ENCODE data around the gene RCBTB1. TPM values are rescaled to one million over a fixed set of nuclear protein-coding genes. Genes with fewer than 3 reads are reported as not detected.

RCBTB1 gene
- polyA plus RNA-seq, 1 of the 3 experiments (the other 2 are of a cell fraction): 13.2 TPM

DNA sequence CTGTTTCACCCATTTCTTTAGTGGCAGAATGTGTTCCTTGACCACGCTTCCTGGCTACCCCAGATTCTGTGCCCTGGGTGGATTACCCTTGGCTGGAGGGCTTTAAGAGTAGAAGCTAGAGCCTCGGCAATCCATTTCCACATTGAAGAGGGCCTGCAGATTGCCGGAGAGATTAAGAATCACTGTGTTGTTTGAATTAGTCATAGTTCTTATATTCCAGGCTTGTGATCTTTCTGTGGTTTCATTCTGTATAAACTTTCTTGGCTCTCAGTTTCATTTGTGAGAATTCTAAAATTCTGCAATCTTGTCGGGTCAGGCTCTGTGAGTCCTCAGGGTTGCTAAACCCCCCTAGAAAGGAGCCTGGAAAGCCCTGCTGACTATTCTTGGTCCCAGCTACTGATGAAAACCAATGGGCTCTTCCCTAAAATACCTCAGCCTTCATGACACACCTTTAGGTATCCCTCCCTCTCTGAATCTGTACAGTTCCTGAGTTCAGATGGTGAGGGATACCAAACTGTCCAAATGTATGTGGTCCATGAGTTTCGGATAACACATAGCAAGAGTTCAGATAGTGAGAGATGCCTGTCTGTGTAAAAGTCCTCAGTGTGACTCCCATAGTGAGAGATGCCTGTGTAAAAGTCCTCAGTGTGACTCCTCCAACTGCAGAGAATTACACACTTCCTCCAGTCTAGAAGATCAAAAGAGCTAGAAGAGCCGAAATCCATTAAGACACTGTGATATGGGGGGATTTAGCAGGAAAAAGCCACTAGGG is 85.3 kb downstream of the RCBTB1 start:
- Histone ChIP-seq H3K9ac (no peak overlapping the region), H3K36me3 (replicated peaks in 1 of 2; ENCODE audit: control insufficient read depth in 1 of 2, insufficient read depth in 2 of 2, low read length in 1 of 2) (no peaks in the 10 kb centered on the region), H3K9me3 (no peaks in the 10 kb centered on the region), H3K4me2 (peak overlapping the region; percentile 60), H3F3A (replicated peaks; ENCODE audit: insufficient read depth) (peaks cover 19% of the 10 kb centered on the region), H3K4me3 (ENCODE audit: low read depth in 2 of 2, low read length in 1 of 2) (peak overlapping the region in 1 of 2 experiments; percentile 2; a peak in 1 of 4 replicates), H3K27ac (ENCODE audit: low read depth in 2 of 2, low read length in 1 of 2) (peak overlapping the region in 1 of 2 experiments; percentile 67; a peak in 2 of 4 replicates), H3K4me1 (ENCODE audit: control insufficient read depth in 1 of 2, insufficient read depth in 2 of 2, low read depth in 1 of 2, low read length in 1 of 2) (no peaks in the 10 kb centered on the region; a peak in 1 of 4 replicates), H3K79me2 (ENCODE audit: insufficient read depth) (no peaks in the 10 kb centered on the region), H3K27me3 (ENCODE audit: insufficient read depth) (no peaks in the 10 kb centered on the region), H4K20me1 (ENCODE audit: insufficient read depth) (no peaks in the 10 kb centered on the region), H3K9me2 (no peaks in the 10 kb centered on the region), H2AFZ (ENCODE audit: low read depth) (no peak overlapping the region)
- POLR2A ChIA-PET: no interaction called here
- 62% methylated on average over 6 of the region's 6 CpGs for WGBS (ENCODE audit: low lambda C conversion rate)
- no peak for DNase-seq
- TF ChIP-seq JUND (IDR thresholded peaks at IDR 0.05) (peak; percentile 31; the same call in 1 of the 2 replicates), FOSL2 (IDR thresholded peaks at IDR 0.05; ENCODE audit: borderline replicate concordance, low read depth) (peak; percentile 60; the same call in 1 of the 2 replicates), TCF12 (IDR thresholded peaks at IDR 0.05) (0 out of 2 replicates have a peak, but pooled peaks have one; percentile 26), EP300 (IDR thresholded peaks at IDR 0.05; ENCODE audit: borderline replicate concordance in 1 of 2, low read depth in 1 of 2, low read length in 1 of 2) (no peak)
- CTCF ChIA-PET: no interaction called here

DNA sequence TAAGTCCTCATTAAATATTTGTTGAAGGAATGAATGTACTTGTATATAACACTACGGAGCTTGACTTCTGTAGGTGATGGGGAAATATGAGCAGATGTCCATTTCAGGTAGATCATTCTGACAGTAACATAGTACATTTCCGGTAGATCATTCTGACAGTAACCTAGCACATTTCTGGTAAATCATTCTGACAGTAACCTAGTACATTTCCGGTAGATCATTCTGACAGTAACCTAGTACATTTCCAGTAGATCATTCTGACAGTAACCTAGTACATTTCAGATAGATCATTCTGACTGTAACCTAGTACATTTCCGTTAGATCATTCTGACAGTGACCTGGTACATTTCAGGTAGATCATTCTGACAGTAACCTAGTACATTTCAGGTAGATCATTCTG is 87.2 kb downstream of the RCBTB1 start:
- DNase-seq: no peak
- 91% methylated on average over 4 of the region's 4 CpGs for WGBS (ENCODE audit: low lambda C conversion rate)
- POLR2A ChIA-PET: no interaction called here
- Histone ChIP-seq H3K4me2 (no peak overlapping the region), H2AFZ (ENCODE audit: low read depth) (no peak overlapping the region), H3K79me2 (ENCODE audit: insufficient read depth) (no peaks in the 10 kb centered on the region), H3K27ac (ENCODE audit: low read depth in 2 of 2, low read length in 1 of 2) (no peak overlapping the region), H3F3A (replicated peaks; ENCODE audit: insufficient read depth) (peaks cover 19% of the 10 kb centered on the region), H3K4me1 (ENCODE audit: control insufficient read depth in 1 of 2, insufficient read depth in 2 of 2, low read depth in 1 of 2, low read length in 1 of 2) (no peaks in the 10 kb centered on the region; a peak in 1 of 4 replicates), H3K27me3 (ENCODE audit: insufficient read depth) (no peaks in the 10 kb centered on the region), H3K9me2 (no peaks in the 10 kb centered on the region), H3K4me3 (ENCODE audit: low read depth in 2 of 2, low read length in 1 of 2) (no peak overlapping the region), H3K9ac (no peak overlapping the region), H3K36me3 (replicated peaks in 1 of 2; ENCODE audit: control insufficient read depth in 1 of 2, insufficient read depth in 2 of 2, low read length in 1 of 2) (no peaks in the 10 kb centered on the region), H4K20me1 (ENCODE audit: insufficient read depth) (no peaks in the 10 kb centered on the region), H3K9me3 (no peaks in the 10 kb centered on the region)
- no peak for TF ChIP-seq TEAD4 (IDR thresholded peaks at IDR 0.05; ENCODE audit: borderline replicate concordance, insufficient read depth)
- TF ChIP-seq, protein P1, sequence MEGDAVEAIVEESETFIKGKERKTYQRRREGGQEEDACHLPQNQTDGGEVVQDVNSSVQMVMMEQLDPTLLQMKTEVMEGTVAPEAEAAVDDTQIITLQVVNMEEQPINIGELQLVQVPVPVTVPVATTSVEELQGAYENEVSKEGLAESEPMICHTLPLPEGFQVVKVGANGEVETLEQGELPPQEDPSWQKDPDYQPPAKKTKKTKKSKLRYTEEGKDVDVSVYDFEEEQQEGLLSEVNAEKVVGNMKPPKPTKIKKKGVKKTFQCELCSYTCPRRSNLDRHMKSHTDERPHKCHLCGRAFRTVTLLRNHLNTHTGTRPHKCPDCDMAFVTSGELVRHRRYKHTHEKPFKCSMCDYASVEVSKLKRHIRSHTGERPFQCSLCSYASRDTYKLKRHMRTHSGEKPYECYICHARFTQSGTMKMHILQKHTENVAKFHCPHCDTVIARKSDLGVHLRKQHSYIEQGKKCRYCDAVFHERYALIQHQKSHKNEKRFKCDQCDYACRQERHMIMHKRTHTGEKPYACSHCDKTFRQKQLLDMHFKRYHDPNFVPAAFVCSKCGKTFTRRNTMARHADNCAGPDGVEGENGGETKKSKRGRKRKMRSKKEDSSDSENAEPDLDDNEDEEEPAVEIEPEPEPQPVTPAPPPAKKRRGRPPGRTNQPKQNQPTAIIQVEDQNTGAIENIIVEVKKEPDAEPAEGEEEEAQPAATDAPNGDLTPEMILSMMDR (IDR thresholded peaks at IDR 0.05): no peak
- no peak for TF ChIP-seq POLR2AphosphoS5 (IDR thresholded peaks at IDR 0.05; ENCODE audit: low read depth, low read length)
- TF ChIP-seq SIN3A (IDR thresholded peaks at IDR 0.05; ENCODE audit: borderline replicate concordance, low read depth, low read length): no peak
- TF ChIP-seq USF1 (IDR thresholded peaks at IDR 0.05; ENCODE audit: borderline replicate concordance, low read depth): no peak
- no peak for TF ChIP-seq GABPA (IDR thresholded peaks at IDR 0.05; ENCODE audit: low read depth)
- no peak for TF ChIP-seq SMC3 (IDR thresholded peaks at IDR 0.05; ENCODE audit: low read depth, low read length)
- CTCF ChIA-PET: no interaction called here
